Fibroblast of the aortic adventitia (primary cell): Measurements from ENCODE around the gene CLCN3. TPM values are rescaled to one million over a fixed set of nuclear protein-coding genes. Genes with fewer than 3 reads are reported as not detected.
"Not testable (repeated sequence)": the region's sequence is repeated elsewhere in the genome, so short reads cannot be mapped to it uniquely, and the experiment has no call there.

ENCODE experiments used
- DNase-seq: peaks from one replicate; pipeline ENCODE4 v3.0.0-alpha.2; 2010; ENCODE audit warnings: low read depth
- H3K4me3 ChIP-seq: 2 replicates; pipeline ENCODE4 v1.5.1; 2011; ENCODE audit warnings: low read depth, mild to moderate bottlenecking, control low read depth, low read length, moderate library complexity
- total RNA-seq: library from RNA; depleted of rRNA; stranded (reverse); fragments of >200 nt; gene quantifications from 2 replicates; pipeline ENCODE4 v1.2.3, GENCODE V29; 2012; ENCODE audit warnings: low replicate concordance
- TF ChIP-seq, protein P1 (sequence below): IDR thresholded peaks from 2 replicates; pipeline ENCODE4 v1.5.1; 2011; ENCODE audit warnings: mild to moderate bottlenecking, low read length, control low read depth, inconsistent platforms; ENCODE audit not compliant: insufficient read depth

Gene CLCN3
- total RNA-seq, 1 donor = 50.6 TPM

DNA sequence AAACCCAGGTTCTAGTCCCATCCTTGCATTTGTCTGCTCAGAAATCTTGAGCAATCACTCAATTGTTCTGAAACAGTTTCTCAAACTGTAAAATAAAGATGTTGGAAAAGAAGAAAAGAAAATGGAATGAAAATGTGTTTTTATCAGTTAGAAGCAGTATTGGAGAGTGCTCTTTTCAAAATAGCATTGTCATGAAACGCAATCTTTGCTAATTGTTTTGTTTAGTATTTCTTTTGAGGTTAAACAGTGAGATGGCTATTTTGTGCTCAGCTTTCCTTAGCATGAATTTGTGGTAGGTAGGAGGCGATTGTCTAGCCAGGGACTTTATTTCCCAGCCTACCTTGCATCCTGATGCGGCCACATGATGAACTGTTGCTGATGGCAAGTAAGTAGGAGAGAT lies 148.0 kb downstream of the CLCN3 start:
- TF ChIP-seq, protein P1, sequence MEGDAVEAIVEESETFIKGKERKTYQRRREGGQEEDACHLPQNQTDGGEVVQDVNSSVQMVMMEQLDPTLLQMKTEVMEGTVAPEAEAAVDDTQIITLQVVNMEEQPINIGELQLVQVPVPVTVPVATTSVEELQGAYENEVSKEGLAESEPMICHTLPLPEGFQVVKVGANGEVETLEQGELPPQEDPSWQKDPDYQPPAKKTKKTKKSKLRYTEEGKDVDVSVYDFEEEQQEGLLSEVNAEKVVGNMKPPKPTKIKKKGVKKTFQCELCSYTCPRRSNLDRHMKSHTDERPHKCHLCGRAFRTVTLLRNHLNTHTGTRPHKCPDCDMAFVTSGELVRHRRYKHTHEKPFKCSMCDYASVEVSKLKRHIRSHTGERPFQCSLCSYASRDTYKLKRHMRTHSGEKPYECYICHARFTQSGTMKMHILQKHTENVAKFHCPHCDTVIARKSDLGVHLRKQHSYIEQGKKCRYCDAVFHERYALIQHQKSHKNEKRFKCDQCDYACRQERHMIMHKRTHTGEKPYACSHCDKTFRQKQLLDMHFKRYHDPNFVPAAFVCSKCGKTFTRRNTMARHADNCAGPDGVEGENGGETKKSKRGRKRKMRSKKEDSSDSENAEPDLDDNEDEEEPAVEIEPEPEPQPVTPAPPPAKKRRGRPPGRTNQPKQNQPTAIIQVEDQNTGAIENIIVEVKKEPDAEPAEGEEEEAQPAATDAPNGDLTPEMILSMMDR = no peak
- no peak for DNase-seq
- H3K4me3 ChIP-seq = no peak overlapping the region

DNA sequence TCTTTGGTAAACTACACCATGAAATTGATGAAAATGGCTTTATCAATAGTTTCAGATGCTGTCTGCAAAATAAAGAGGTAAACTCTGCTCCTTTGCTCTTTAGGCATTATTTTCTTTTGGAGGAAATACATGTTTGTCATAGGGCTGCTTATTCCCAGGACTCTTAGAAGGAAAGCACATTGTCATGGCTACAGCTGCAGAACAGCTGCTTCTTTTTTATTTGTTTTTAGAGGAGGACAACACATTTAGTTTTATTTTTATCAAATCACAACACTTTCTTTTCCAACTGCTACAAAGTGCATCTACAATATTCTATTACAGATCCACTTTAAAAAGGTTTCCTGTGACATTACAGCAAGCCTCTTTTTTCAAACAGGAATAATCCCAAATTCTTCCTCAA lies 150.0 kb downstream of the CLCN3 start:
- DNase-seq = no peak
- TF ChIP-seq, protein P1 = no peak
- no peak overlapping the region for H3K4me3 ChIP-seq

DNA sequence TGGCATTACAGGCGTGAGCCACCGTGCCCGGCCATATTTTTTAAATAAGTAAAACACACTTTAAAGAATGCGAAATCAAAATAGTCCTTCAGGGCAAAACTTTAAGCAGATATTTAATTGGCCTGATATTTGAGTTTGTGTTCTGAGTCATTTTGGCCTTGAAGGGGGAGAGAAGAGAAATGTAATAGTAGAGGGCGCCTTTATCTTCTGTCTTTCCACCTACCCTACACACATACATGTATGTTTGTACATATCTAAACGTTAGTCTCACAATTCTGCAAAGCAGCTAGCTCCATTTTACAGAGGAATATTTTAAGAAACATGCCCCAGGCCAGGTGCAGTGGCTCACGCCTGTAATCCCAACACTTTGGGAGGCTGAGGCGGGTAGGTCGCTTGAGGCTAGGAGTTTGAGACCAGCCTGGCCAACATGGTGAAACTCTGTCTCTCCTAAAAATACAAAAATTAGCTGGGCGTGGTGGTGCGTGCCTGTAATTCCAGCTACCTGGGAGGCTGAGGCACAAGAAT lies 151.2 kb downstream of the CLCN3 start:
- not testable (repeated sequence) for H3K4me3 ChIP-seq, DNase-seq

Other genes with a start within 250 kb of the CLCN3 start
- 18.2 and 19.9 TPM in 2 replicates for gene NEK1, start 8.0 kb upstream of the CLCN3 start, total RNA-seq
- 26.5 and 53.8 TPM in 2 replicates for gene HPF1, start 137.4 kb downstream of the CLCN3 start, total RNA-seq